WTC11 (cell line): ENCODE data around the gene NEO1.

Experiments
- EMX1 ChIP-seq: fragments of 250-450 bp; sonication (Bioruptor Pico); IDR thresholded peaks from 2 replicates; pipeline ENCODE4 v1.8.0; 2021; ENCODE audit warnings: mild to moderate bottlenecking
- MYBL2 ChIP-seq: sonication (generic); formaldehyde crosslinking; IDR thresholded peaks from 2 replicates; pipeline ENCODE4 v1.8.1; 2023; ENCODE audit warnings: mild to moderate bottlenecking, moderate library complexity, missing genetic modification reagents

DNA sequence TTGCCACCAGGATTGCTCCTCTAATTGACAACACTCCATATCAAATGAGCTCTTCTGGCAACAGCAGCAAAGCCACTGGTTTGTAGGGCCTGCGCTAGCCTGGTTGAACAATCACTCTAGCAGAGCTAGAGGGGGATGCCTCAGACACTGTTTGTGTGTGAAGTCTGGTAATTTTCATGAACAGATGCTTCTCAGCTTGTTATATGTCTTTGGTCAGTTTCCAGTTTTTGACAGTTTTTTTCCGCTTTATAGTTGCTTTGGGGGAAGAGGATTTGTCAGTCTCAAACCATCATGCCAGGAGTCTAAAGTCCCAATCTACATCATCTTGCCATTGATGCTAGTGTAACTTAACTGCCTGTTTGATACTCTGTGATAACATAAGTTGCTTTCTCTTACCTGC, 180.5 kb downstream of the NEO1 start:
- TF ChIP-seq MYBL2 (no peak), EMX1 (no peak)
